SU-DHL-6 (cell line): ENCODE results near the gene ZNF286A.

Experiments
- CTCF ChIP-seq: fragments of 200-600 bp; sonication (generic); IDR thresholded peaks from one replicate; pipeline ENCODE4 v1.5.1; 2017; ENCODE audit warnings: antibody characterized with exemption, mild to moderate bottlenecking, low read length, moderate library complexity; ENCODE audit not compliant: insufficient read depth, poor library complexity, severe bottlenecking
- EZH2phosphoT487 ChIP-seq: fragments of 200-600 bp; sonication (generic), shearing (Covaris generic); conservative IDR thresholded peaks from 2 replicates; pipeline ENCODE4 v1.6.1; 2018; ENCODE audit warnings: mild to moderate bottlenecking, antibody characterized with exemption, low read length, moderate library complexity, mixed read lengths

- TF ChIP-seq CTCF = no peak
- no peak for TF ChIP-seq EZH2phosphoT487
These were observed 44.5 kb upstream of the ZNF286A start for GRCh38 chr17:15654886-15655561.
